ENCODE results near the gene RXRG. TPM values are rescaled to one million over a fixed set of nuclear protein-coding genes. Genes with fewer than 3 reads are reported as not detected.

Gene RXRG
- total RNA-seq, 1 experiment from 2014 or later = not detected

DNA sequence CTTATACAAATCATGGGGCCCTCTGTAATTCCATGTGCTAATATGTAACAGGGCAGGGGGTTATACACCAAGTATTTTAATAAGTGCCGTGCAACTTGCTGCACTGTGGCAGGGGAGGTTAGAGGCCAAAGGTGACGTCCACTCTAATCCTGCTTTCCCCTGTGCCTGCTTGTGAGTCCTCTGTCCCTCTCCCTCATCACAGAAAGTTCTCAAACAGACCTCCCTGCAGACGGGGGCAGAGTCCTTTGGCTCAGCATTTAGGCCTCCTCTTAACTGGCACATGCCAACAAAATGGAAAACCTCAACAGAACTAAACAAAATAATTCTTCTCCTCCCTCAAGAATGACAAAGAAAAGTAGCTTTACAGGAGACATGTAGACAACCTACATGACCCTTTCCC, 2.9 kb downstream of the RXRG start:
- Histone ChIP-seq H3K27me3 (ENCODE audit: insufficient read depth, low read length) (peaks cover 48% of the 10 kb centered on the region; the same call in 1 of the 2 replicates), H2BK12ac (ENCODE audit: insufficient read length, low read depth, low read length) (no peak overlapping the region), H3K4me2 (ENCODE audit: insufficient read depth, insufficient read length, low read length) (no peak overlapping the region), H2AK5ac (ENCODE audit: insufficient read length, low read length) (no peak overlapping the region), H2BK20ac (ENCODE audit: low read depth, low read length, poor library complexity, severe bottlenecking) (no peak overlapping the region), H3K18ac (ENCODE audit: insufficient read length, low read depth, low read length) (no peak overlapping the region), H3K14ac (ENCODE audit: insufficient read depth, low read length) (no peak overlapping the region), H3K4ac (ENCODE audit: low read depth, low read length) (no peak overlapping the region), H3K9ac (ENCODE audit: extremely low read depth, insufficient read length, low read length) (no peak overlapping the region), H4K20me1 (ENCODE audit: control insufficient read depth, insufficient read depth, insufficient read length) (no peaks in the 10 kb centered on the region), H2BK15ac (ENCODE audit: low read depth, low read length) (no peak overlapping the region), H4K8ac (replicated peaks; ENCODE audit: insufficient read length, low read depth, low read length) (no peak overlapping the region), H2AFZ (ENCODE audit: low read length) (no peak overlapping the region), H3K23me2 (ENCODE audit: insufficient read length, low read depth, low read length, poor library complexity, severe bottlenecking) (peaks cover 7% of the 10 kb centered on the region), H3K79me2 (ENCODE audit: insufficient read depth, low read length) (no peaks in the 10 kb centered on the region), H2BK120ac (ENCODE audit: low read depth, low read length, poor library complexity, severe bottlenecking) (no peak overlapping the region), H4K91ac (ENCODE audit: insufficient read length, low read depth, low read length) (no peak overlapping the region), H3K56ac (ENCODE audit: insufficient read length, low read depth, low read length) (no peak overlapping the region), H3K79me1 (ENCODE audit: insufficient read depth, low read depth, low read length, poor library complexity, severe bottlenecking) (no peaks in the 10 kb centered on the region), H2BK5ac (ENCODE audit: insufficient read length, low read length) (no peak overlapping the region), H4K5ac (ENCODE audit: insufficient read length, low read depth, low read length) (no peak overlapping the region), H3K9me3 (ENCODE audit: control insufficient read depth, low read depth, low read length) (no peaks in the 10 kb centered on the region), H3T11ph (ENCODE audit: low read length) (no peak overlapping the region), H3K4me1 (ENCODE audit: insufficient read depth, low read length) (peaks cover 8% of the 10 kb centered on the region; the same call in 1 of the 2 replicates), H3K27ac (ENCODE audit: insufficient read length, low read depth, low read length) (no peak overlapping the region), H3K23ac (ENCODE audit: insufficient read length, low read depth, low read length) (no peak overlapping the region)
- peaks cover 10% of the 10 kb centered on the region for H3K27me3 Mint-ChIP-seq (ENCODE audit: low read depth)
- peaks cover 0 to 12% of the 10 kb centered on the region in 2 experiments; a peak in 2 of 4 replicates for H3K4me1 Mint-ChIP-seq
- H3K27ac Mint-ChIP-seq = no peak overlapping the region
- no peaks in the 10 kb centered on the region for H3K36me3 Mint-ChIP-seq (ENCODE audit: insufficient read depth in 1 of 3, low read depth in 3 of 3)
- H3K4me3 Mint-ChIP-seq = no peak overlapping the region
- no peak for DNase-seq
- no CpG with 5 or more reads among the region's 3 CpGs for WGBS (ENCODE audit: extremely low coverage, insufficient read length, low lambda C conversion rate)
- TF ChIP-seq, protein P1, sequence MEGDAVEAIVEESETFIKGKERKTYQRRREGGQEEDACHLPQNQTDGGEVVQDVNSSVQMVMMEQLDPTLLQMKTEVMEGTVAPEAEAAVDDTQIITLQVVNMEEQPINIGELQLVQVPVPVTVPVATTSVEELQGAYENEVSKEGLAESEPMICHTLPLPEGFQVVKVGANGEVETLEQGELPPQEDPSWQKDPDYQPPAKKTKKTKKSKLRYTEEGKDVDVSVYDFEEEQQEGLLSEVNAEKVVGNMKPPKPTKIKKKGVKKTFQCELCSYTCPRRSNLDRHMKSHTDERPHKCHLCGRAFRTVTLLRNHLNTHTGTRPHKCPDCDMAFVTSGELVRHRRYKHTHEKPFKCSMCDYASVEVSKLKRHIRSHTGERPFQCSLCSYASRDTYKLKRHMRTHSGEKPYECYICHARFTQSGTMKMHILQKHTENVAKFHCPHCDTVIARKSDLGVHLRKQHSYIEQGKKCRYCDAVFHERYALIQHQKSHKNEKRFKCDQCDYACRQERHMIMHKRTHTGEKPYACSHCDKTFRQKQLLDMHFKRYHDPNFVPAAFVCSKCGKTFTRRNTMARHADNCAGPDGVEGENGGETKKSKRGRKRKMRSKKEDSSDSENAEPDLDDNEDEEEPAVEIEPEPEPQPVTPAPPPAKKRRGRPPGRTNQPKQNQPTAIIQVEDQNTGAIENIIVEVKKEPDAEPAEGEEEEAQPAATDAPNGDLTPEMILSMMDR (conservative IDR thresholded peaks at IDR 0.05) = no peak
- peaks cover 0 to 3% of the 10 kb centered on the region in 2 experiments; a peak in 1 of 5 replicates for H3K9me3 Mint-ChIP-seq

Data from H9 (cell line).